Islet precursor cell (in vitro differentiated cells): Measurements from ENCODE around the gene ZNF484.
"Not testable (repeated sequence)": the region's sequence is repeated elsewhere in the genome, so short reads cannot be mapped to it uniquely, and the experiment has no call there.

Source experiments
- DNase-seq: peaks from one replicate; pipeline ENCODE4 v3.0.0-alpha.2; 2018

Gene ZNF484

GRCh38 chr9:92857236-92857635, 20.6 kb downstream of the ZNF484 start:
- DNase-seq: no peak

DNA sequence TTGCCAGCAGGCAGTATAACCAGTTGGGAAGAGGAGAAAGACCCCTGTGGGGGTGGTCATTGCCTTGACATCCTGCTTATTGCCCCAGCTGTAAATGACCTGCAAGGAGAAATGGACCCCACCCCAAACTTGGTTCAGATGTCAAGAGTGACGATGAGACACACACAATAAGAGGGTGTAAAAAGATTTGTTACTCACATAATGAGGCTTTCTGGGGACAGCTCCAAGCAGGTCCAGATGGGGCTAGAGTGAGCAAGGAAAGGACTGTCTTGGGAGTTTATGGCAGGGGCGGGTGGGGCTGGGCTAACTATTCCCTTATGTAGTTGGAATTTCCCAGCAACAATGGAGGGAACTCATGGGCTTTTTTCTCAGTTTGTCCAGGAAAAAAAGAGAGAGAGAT, 24.1 kb downstream of the ZNF484 start:
- DNase-seq: no peak

DNA sequence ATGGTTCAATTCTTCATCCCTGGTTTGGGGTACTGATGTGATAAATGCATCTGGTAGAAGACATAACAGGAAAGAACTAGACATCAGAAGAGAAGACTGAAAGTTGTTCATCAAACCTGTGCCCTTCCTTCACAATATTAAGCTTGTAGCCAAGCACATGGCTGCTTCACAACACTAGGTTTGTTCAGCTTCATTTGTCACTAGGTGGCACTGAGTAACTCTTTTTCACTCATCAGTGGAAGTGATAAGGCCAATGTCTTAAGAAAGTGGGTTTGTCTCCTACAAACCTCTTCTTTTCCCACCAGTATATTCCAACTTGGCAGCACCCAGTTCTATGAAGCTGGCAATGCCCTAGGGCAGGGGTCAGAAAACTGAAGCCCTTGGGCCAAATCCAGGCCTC, 26.9 kb downstream of the ZNF484 start:
- DNase-seq: no peak

- DNase-seq: not testable (repeated sequence)
Observed at GRCh38 chr9:92848740-92849139, 29.1 kb downstream of the ZNF484 start.

GRCh38 chr9:92846662-92847145, 31.1 kb downstream of the ZNF484 start:
- DNase-seq: no peak

- DNase-seq: not testable (repeated sequence)
Observed at GRCh38 chr9:92838411-92838810, 39.4 kb downstream of the ZNF484 start.

- no peak for DNase-seq
Observed at GRCh38 chr9:92837191-92837590, 40.6 kb downstream of the ZNF484 start.

DNA sequence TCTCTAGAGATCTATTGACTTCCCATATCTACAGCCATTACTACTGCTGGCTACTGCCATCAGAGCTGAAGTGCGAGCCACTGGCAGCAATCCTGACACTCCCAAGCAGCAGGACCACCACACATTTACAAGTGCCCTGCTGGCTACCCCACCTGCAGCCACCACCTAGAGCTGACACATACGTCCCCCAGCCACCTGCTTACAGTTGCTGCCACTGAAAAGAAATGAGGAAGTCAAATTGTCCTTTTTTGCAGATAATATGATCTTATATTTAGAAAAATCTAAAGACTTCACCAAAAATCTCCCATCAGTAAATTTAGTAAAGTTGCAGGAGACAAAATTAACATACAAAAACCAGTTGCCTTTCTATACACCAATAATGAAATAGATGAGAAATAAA, 48.4 kb downstream of the ZNF484 start:
- no peak for DNase-seq

DNA sequence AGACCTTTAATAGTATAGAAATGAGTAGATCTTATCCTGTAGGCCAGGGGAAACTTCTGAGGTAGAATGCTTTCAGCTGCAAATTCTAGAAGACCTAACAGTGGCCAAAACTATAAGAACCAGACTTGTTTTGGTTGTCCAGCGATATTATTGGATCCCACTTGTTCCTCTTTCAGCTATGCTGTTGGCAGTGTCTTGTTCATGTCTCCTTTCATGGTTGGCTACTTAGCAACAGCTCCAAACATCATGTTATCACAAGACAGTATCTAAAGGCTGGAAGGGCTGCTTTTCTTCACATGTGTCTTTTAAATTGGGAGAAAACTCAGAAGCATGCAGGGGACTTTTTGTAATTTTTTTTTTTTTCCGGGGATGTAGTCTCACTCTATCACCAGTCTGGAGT, 52.8 kb downstream of the ZNF484 start:
- not testable (repeated sequence) for DNase-seq

DNA sequence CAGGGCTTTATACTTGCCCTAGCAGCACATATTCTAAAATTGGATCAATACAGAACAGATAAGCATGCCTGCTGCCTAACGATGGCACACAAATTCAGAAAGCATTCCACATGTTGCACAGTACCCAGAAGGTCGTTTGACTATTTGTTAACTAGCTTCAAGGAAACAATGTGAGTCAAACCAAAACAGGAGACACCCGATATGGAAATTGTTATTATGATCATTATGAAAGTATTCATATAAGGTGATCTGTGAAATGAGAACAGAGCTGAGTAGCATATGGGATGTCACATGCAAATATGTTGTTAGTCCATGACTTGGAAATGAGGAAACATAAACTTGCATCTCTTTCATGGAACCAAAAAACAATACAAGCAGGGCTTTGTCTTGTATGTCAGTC, 56.9 kb downstream of the ZNF484 start:
- DNase-seq: no peak

- not testable (repeated sequence) for DNase-seq
Observed at GRCh38 chr9:92819898-92820297, 57.9 kb downstream of the ZNF484 start.

DNA sequence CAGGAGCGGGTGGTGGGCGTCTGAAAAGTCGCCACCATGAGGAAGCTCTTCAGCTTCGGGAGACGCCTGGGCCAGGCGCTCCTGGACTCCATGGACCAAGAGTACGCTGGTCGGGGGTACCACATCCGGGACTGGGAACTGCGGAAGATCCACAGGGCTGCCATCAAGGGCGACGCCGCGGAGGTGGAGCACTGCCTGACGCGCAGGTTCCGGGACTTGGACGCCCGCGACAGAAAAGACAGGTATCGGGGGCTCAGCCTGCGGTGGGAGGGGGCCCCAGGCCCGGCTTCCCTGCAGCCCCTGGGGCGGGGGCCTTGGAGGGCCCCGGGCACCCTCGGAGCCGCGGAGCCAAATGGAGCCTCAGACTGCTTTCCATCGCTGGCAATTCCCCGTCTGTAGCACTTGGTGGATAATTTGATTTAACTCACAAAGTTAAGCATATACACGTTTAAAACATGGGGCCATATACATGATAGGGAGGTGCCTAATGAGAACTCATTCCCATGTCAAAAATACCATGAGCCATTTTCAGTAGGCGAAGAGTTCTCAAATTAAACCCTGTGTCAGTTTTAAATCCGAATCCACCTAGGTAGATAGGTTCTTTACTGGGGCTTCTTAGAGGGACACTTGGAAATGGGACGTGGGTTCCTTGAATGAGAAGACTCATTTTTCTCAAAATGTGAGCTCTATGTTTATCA, 68.1 kb downstream of the ZNF484 start:
- not testable (repeated sequence) for DNase-seq

GRCh38 chr9:92808726-92809451, 68.9 kb downstream of the ZNF484 start:
- peak; percentile 93 for DNase-seq

GRCh38 chr9:92807757-92808725, 69.8 kb downstream of the ZNF484 start:
- no peak for DNase-seq

- no peak for DNase-seq
Observed at GRCh38 chr9:92807031-92807756, 70.6 kb downstream of the ZNF484 start.

DNA sequence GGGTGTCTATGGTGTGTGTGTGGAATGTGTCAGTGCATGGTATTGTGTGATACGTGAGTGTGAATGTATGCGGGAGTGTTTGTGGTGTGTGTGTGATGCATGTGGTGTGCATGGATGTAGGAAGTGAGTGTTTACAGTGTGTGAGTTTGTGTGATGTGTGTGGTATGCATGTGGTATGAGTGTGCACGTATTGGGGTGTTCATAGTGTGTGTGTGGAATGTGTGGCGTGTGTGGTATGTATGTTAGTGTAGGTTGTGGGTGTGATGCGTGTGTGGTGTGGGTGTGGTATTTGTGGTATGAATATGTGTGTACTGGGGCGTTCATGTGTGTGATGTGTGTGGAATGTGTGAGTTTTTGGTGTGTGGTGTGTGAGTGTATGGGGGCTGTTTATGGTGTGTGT, 73.1 kb downstream of the ZNF484 start:
- no peak for DNase-seq

- no peak for DNase-seq
Observed at GRCh38 chr9:92798358-92798757, 79.5 kb downstream of the ZNF484 start.

- DNase-seq: not testable (repeated sequence)
Observed at GRCh38 chr9:92796337-92796804, 81.5 kb downstream of the ZNF484 start.

DNA sequence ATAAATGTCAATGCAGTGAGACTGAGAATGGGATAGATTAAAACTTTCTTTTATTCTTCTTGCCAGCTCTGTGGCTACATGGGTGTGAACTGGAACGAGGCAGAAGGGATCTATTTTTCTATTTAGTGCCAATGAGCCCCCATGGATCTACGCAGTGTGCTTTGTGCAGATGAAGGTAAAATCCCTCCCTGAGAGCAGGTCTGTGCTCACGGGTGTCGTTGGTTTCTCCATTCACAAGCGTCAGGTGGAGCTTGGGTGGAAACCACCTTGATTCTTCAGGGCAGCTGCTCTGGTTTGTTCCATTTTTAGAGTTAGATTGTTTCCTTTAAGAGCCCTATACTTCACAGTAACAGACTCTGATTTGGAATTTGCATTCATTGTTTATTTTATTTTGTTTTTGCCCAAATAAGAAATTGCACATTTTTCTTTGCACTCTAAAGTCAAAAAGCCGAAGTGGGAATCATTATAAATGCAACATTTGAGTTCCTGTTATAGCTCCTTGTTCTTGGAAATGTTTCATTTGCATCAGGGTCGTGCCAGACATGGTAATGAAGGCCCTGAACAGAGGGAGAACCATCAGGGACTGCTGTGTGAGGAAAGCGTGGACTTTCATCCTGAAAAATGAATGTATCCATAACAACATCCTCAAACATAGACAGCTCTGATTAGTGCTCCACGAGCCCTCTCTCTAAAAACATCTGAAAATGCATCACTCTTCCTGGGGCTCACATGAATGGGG, 82.1 kb downstream of the ZNF484 start:
- no peak for DNase-seq
